SH-SY5Y (cell line): ENCODE measurements around the gene NOC4L.

Experiments
- GATA2 ChIP-seq: IDR thresholded peaks from 2 replicates; pipeline ENCODE4 v1.6.1; 2011; ENCODE audit warnings: mild to moderate bottlenecking, low read depth, low read length
- GATA3 ChIP-seq: IDR thresholded peaks from 2 replicates; pipeline ENCODE4 v1.6.1; 2011; ENCODE audit warnings: low read depth, mild to moderate bottlenecking, low read length, moderate library complexity

The NOC4L gene

DNA sequence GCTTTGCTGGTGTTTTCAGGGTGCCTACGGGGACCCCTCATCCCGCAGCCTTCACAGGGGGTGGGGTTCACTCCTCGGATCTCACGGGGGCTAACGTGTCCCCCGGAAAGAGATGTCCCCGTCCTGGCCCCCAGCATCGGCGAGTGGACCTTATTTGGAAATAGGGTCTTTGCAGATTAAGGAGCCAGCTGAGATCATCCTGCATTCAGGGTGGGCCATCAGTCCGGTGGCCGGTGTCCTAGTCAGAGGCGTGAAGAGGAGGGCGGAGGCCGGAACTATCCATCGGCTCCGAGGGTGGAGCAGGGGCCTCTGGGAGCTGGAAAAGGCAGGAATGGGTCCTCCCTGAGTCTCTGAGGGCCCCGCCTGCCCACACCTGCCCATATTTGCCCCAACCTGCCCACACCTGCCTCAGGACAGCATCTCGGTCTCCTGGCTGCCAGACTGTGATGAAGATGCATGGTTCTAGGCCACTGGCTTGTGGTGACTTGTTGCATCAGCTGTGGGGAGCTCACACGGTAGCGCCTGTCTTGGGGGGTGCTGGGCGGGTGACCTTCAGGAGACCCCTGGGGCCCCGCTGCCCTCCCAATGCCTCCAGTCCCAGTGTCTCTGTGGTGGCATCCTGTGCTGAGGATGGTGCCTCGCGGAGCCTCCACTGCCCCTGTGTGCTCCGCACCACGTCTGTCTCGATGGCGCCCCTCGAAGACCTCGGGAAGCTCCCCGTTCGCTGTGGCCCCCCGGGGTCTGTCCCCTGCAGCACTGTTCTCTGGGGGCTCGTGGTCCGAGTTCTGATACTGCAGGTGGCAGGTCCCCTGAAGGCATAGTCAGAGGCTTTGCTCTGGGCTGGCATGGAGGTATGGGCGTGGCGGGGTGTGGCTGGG is 14.7 kb downstream of the NOC4L start:
- TF ChIP-seq GATA2 (no peak), GATA3 (no peak)

DNA sequence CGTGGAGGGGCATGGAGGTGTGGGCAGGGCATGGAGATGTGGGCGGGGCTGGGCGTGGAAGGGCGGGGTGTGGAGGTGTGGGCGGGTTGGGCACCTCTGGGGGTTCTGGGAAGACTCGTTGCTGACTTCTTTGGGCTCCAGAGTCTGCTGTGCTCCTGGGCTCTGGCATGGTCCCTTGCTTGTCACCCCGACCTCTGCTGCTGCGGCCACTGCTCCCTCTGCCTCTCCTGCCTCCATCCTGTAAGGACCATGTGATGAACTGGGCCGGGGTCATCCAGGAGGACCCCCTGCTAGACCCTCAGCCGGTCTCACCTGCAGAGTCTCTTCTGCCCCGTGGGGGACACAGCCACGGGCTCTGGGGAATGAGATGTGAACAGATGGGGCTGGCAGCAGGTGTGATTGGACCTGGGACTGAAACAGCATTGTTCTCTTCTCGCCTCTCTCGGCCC is 15.3 kb downstream of the NOC4L start:
- TF ChIP-seq GATA3 (no peak), GATA2 (no peak)

DNA sequence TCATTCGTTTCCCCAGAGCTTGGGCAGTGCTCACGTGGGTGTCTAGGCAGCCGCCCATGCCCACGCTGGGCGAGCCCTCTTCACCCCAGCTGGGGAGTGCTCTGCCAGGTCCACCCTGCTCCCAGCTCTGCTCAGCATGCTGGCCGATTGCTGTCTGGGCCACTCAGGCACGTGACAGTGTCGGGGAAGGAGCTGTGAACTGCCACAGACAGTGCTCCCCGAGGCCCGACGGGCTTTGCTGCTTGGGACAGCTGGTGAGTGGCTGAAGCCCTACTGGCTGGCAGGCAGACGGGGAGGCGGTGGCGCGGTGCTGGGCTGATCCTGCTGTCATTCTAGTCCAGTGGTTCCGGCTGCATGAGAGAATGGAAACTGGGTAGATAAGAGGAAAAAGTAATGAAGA is 15.8 kb downstream of the NOC4L start:
- TF ChIP-seq GATA2, result no peak
- no peak for TF ChIP-seq GATA3

DNA sequence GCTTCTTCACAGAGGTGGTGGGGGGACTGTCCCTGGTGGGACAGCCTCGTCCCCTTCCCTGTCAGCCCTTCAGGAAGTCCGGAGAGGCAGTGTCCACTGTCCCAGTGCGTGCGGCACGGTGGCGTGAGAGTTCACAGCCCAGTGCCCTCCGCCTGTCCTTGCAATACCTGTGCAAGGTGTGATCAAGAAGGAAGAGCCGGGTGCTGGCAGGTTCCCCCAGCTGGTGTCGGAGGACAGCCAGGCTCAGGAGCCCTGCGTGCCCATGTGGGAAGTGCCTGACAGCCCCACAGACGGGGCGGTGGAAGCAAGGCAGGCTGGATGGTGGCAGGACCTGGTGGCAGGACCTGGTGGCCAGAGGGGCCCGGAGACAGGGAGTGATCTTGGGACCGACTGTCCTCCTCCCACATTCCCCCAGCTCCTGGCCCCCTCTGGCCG is 16.4 kb downstream of the NOC4L start:
- TF ChIP-seq GATA3 (no peak), GATA2 (no peak)

DNA sequence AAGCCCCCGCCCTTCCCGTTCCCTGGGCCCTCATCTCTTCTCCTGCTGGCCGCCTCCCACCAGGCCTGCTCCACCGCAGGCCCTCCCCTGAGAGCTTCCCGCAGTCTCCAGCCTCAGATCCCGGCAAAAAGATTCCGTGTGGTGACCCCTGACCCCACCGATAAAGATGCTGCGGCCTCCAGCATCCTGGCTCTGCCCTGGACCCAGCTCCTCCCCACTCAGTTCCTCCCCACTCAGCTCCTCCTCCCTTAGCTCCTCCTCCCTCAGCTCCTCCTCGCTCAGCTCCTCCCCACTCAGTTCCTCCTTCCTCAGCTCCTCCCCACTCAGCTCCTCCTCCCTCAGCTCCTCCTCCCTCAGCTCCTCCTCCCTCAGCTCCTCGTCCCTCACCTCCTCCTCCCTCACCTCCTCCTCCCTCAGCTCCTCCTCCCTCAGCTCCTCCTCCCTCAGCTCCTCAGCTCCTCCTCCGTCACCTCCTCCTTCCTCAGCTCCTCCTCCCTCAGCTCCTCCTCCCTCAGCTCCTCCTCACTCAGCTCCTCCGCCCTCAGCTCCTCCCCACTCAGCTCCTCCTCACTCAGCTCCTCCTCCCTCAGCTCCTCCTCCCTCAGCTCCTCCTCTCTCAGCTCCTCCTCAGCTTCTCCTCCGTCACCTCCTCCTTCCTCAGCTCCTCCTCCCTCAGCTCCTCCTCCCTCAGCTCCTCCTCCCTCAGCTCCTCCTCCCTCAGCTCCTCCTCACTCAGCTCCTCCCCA is 17.0 kb downstream of the NOC4L start:
- TF ChIP-seq GATA3 (no peak), GATA2 (no peak)

DNA sequence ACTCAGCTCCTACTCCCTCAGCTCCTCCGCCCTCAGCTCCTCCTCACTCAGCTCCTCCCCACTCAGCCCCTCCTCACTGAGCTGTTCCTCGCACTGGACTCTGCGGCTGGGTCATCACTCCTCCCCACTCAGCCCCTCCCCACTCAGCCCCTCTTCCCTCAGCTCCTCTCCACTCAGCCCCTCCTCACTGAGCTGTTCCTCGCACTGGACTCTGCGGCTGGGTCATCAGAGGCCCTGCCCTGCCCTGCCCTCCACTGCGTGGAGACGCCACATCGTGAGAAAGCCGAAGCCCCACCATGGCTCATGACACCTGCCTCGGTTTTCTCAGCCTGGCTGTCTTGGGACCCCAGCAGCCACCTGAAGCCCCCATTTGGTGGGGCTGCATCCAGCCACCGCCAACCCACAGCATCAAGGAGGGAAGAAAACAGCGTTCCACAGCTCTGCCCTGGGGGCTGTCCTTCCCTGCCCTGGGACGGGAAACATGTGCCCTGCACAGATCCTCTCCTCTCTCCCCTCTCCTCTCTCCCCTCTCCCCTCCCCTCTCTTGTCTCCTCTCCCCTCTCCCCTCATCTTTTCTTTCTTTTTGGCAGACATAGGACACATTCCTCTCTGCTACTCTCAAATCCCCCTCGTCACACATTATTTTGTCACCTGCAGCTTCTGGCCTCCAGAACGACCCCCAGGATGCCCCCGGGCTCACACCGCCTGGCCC is 17.7 kb downstream of the NOC4L start:
- no peak for TF ChIP-seq GATA2
- TF ChIP-seq GATA3, result no peak

DNA sequence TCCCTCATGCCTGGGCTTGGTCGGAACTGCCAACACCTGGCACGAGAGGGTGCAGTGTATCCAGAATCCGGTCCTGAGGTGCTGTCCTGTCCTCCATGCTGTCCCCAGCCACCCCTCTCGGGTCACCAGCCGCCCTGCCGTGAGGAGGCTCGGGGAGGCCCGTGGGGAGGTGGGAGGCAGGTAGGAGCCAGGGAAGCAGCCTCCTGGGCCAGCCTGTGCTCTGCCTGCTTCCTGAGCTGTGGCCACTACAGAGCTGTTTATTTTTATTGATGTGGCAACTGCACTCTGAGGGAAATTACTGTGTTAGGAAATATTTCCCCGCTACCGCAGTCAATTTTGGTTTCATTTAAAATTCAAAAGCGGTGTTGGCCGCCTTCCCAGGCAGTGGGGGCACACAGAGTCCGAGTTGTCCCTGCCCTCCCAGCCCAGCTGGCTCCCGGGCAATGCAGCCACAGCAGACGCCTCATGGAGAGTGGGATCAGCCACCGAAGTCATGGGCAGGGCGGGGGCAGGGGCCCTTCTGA is 18.3 kb downstream of the NOC4L start:
- TF ChIP-seq GATA3 (no peak), GATA2 (no peak)

DNA sequence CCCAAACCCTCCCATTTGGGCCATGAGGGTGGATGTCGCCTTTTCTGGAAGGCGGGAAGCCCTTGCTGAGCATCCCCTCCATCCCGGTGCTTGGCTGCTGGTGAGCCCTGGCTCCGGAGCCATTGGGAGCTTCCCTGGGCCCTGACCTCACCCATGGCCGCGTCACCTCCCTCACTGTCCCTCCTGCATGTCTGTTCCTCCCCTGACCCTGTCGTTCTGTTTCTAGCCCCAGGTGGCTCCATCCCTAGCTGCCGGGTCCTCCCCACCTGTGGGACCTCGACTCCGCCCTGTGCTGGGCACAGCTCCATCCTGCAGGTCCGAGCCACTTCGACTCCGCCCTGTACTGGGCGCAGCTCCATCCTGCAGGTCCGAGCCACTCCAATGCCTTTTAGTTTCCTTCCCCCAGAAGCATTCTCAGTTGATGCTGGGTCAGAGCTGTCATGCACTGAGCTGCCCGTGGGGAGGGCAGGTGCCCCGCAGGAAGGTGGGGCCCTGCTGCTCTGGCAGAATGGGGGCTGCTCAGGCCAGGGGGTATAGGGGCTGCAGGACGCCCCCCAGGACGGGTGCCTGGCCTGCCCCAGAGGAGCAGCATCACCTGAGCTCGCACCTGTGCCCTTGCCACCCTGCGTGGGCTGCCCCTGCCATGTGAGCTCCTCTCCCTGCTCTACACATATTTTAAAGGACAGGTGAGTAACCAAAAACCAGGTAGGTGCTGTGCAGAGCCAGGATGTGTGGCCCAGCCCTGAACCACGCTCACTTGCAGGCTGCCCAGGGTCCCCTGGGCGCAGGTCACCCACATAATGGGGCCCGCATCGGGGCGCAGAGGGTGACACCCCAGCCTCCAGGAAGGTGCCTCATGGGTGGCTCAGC is 19.0 kb downstream of the NOC4L start:
- TF ChIP-seq GATA3, result no peak
- TF ChIP-seq GATA2, result no peak

DNA sequence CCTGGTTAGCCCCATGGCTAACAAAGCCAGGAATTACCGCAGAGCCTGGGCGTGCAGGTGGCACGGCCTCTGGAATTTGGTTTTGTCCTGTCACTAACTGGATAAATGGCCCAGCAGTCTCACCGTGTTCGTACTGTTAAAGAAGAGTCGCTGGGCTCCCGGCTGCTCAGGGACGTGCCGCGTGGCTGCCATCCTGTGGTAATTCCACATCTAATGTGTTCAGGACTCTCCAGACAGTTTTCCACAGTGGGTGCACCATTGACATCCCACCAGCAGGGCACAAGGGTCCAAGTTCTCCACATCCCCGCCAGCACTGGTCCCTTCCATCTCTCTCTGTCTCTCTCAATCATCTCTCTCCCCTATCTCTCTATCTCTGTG is 19.6 kb downstream of the NOC4L start:
- no peak for TF ChIP-seq GATA3
- TF ChIP-seq GATA2, result no peak

DNA sequence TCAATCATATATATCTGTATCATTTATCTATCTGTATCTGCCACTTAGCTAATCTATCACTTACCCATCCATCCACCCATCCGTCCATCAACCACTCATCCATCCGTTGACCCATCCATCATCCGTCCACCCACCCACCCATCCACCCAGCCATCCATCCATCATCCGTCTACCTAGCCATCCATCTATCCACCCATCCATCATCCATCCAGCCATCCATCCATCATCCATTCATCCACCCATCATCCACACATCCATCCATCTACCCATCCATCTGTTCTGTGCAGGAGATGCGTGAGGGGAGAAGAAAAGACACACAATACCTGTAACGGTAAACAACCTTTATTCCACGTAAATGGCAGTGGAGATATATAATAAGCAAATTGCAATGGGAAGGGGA is 20.2 kb downstream of the NOC4L start:
- TF ChIP-seq GATA2 (no peak), GATA3 (no peak)

DNA sequence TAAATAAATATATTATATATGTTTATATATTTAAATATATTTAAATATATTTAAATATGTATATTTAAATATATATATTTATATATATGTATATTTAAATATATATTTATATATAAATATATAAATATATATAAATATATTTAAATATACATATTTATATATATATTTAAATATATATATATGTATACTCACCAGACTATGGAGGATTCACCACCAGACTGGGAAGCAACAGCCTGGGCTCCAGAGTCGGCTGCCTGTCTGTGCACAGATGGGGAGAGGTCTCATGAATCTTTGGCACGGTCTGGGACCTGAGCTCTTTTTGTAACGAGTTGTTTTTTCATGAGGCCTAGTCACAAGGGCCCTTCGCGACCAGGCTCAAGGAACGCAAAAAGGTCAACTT is 21.3 kb downstream of the NOC4L start:
- no peak for TF ChIP-seq GATA3
- TF ChIP-seq GATA2, result no peak

DNA sequence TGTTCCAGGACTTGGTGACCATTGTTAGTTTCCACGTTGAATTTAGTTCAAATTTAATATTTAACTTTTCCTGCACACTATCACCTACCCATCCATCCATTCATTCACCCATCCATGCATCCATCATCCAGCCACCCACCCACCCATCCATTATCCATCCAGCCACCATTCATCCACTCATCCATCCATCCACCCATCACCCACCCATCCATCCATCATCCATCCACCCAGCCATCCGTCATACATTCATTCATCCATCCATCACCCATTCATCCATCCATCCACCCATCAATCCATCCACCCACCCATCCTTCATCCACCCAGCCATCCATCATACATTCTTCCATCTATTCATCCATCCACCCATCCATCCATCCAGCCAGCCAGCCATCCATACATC is 21.8 kb downstream of the NOC4L start:
- no peak for TF ChIP-seq GATA3
- no peak for TF ChIP-seq GATA2

DNA sequence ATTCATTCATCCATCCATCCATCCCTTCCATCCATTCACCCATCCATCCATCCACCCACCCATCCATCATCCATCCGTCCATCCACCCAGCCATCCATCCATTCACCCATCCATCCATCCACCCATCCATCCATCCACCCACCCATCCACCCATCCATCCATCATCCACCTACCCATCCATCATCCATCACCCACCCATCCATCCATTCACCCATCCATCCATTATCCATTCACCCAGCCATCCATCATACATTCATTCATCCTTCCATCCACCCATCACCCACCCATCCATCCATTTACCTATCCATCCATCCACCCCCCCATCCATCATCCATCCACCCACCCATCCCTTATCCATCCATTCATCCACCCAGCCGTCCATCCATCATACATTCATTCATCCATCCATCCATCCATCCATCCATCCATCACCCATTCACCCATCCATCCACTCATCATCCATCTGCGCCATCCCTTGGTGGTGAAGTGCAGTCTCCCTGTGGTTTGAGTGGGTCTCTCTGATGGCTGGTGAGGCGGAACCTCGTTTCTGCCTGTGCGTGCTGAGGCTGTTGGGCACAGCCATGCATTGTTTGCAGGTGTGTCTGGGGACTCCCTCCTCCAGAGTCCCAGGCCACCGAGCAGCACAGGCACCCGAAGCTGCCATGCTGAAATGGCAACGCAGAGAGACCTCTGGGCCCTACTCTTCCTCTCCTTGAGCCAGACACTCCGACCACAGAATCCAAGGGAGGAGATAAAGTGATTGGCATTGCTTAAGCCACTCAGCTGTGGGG is 22.7 kb downstream of the NOC4L start:
- TF ChIP-seq GATA2 (no peak), GATA3 (no peak)
